HS-5 (cell line): Measurements from ENCODE around the gene EFNA5.

ENCODE experiments used
- DNase-seq: peaks from one replicate; pipeline ENCODE4 v3.0.0-alpha.2; 2012; ENCODE audit warnings: low read depth

The EFNA5 gene

DNA sequence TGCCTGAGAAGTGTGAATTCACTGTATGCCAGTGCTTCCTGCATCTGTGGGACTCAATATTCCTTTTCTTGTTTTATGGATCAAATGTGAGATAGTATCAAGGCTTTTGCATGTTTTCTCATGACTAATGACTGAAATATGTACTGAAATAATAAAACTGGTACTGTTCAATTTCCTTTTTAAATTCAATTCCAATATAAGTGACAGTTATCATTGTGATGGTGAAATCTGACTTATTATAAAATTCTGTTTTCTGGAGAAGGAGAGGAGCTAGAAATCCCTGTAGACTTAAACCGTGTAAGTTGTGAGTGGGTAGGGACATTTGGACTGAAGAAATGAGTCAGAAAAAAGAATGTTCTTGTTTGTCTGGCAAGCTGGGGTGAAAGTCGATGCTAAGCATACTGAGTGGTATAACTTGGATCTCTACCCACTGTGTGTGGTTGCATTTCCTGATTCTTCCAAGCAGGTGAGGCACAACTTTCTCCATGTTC lies 245.2 kb downstream of the EFNA5 start:
- DNase-seq = peak; percentile 75

- no peak for DNase-seq
Observed at GRCh38 chr5:107424491-107424890, 246.2 kb downstream of the EFNA5 start.

- DNase-seq = no peak
Observed at GRCh38 chr5:107422494-107422893, 248.2 kb downstream of the EFNA5 start.

DNA sequence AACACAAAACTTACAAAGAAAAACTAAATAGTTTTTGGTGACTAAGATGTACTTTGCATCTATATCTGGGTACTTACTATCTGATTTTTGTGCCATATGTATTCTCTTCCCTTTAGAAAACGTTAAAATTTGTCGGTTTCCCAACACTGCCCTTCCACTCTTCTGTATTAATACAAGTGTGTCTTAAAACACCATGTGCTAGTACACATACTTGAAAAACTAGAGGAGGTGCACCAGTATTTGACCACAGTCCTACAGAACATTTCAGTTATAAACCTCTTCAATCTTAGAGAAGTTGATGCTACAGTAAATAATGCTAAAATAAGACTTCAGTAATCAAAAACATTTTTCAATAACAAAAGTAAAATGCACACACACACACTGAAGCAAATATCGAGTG lies 251.2 kb downstream of the EFNA5 start:
- no peak for DNase-seq

GRCh38 chr5:107418902-107419301 lies 251.8 kb downstream of the EFNA5 start:
- no peak for DNase-seq

GRCh38 chr5:107418071-107418470 lies 252.7 kb downstream of the EFNA5 start:
- DNase-seq = no peak

DNA sequence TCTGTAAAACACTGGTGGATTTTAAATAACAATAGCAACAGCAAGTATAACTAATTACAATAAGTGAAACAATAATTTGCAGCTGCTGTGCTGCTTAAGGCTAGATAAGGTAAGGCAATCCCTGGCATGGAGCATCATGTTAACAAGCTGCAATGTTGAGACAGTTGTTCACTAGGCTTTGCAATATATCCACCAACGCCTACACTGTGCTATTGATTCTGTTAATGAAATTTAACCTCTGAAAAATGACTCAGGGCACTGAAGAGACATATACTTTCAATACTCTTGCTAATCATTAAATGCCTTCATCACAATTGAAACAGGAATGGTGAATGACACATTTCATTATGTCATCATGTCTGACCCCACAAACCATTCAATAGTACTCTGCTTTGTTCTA lies 255.0 kb downstream of the EFNA5 start:
- no peak for DNase-seq

GRCh38 chr5:107414802-107415201 lies 255.9 kb downstream of the EFNA5 start:
- no peak for DNase-seq

- no peak for DNase-seq
Observed at GRCh38 chr5:107413754-107414153, 257.0 kb downstream of the EFNA5 start.

DNA sequence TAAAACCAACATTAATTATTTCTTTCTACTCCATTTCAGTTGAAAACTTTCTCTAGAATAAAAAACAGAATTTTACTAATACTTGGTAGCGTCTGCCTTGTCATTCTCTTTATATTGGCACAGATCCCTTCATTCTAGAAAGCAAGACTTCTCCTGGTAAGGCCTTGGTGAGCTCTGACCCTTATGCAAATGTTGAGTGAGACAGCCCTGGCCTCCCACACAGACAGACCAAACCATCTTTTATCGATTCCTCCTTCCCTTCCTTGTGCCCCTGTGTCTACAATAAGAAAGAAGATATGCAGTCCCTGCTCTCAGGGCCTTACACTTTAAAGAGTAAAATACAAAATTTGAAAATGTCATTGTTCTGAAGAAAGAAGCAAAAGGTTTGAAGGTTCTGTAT lies 262.2 kb downstream of the EFNA5 start:
- no peak for DNase-seq

- DNase-seq = no peak
Observed at GRCh38 chr5:107407713-107408298, 262.9 kb downstream of the EFNA5 start.

DNA sequence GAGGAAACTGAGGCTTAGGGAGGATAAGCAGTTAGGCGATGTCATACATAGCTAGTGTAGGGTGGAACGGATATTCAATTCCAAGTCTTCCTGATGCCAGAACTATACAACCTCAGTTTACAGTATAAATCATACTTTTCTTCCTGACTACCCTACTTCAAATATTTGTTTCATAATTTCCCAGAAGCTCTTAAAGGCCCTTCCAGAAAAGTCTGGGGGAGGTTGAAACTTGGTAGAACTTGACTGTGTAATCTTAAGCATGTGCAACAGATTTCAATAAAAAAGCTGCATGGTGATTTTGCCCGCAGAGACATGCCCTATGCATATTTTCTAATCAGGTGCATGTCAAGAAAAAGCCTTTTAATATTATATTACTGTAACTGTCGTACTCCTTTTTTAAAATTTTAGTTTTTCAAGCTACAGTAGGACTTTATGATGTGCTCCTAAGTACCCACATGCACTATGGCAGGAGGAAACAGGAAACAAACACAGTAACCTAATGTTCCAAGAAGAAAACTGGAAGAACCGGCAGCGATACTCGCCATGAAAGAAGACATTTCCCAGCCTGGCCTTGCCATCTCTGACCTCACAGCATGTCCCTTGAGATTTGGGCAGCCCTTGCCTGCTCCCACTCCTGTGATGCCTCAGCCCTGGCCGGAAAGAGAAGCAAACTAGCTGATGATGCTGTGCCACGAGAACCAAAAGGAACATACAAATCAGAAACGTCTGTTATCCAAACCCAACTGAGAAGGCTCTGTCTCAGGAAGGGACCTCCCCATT lies 266.0 kb downstream of the EFNA5 start:
- no peak for DNase-seq

DNA sequence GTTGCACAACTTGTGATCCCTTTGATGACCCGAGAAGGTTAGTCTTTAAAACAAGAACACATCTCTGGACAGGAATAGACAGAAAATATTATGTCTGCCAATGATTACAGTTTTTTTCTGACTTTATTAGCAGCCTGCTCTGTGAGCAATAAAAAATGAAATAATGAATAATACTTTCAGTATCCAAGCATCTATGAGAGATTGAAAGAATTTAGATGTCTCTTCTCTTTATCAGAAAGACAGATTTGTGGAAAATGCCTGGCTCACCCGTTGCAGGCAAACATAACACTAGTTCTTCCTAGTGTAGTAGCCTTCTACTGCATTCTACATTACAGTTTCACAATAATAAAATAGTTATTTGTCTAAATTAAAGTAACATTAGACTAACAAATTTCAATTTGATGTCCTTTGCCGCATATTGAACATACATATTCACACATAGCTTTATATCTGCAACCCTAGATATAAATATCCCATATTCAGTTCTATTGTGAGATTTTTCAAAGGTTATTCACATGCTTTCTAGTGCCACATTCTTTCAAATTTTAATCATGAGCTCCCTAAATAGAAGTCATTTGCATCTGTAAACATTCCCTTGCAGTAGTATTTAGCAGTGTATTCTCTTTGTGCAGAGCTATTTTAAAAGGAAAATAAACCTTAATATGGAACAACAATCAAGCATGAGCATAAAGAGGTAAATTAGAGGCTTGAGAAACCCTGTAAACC lies 267.3 kb downstream of the EFNA5 start:
- DNase-seq = no peak

DNA sequence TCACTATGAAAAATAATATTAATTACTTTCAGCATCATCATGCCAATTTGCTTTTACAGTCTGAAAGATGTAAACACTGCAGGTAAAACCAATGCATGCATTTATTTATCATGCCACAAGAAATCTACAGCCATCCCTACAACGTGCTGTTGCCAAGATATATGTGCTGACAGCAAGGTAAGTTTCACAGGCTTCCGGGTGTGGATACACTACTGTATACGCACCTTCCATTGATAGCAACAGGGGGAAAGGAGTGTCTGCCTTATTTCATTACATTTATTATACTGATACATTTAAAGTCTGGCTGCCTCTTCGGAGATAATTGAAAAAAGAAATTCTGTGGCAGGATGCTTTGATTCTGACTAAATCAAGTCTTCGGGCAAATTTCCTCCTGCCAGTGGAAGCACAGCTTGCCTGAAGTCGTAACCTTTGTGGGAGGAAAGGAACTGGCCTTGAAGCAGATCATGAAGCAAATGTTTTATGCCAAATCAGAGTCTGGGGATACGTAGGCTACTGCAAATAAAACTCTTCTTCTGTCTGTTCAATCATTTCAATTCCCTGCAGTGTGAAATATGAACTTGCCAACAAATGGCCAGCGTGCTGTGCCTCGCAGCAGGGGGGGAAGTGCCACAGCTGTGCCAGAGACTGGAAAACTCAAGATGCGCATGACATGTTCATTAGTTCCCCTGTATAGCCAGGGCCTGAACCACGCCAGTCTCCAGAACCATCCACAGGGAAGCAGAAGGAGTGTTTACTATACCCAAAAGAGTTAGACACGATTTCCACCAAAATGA lies 268.1 kb downstream of the EFNA5 start:
- no peak for DNase-seq

- DNase-seq = no peak
Observed at GRCh38 chr5:107401470-107402122, 269.1 kb downstream of the EFNA5 start.

GRCh38 chr5:107400328-107400727 lies 270.4 kb downstream of the EFNA5 start:
- no peak for DNase-seq

DNA sequence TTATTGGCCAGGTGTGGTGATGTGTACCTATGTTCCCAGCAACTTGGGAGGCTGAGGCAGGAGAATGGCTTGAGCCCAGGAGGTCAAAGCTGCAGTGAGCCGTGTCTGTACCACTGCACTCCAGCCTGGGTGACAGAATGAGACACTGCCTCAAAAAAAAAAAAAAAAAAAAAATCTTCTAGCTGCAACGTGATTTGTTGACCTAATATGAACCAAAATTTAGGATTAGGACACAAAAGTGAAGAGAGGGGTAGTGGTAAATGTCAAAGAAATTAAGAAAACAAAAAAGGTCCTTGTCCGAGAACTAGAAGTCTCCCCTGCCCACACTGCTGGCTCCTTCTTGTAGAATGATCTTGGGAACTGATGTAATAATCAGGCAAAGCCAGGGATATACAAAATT lies 272.0 kb downstream of the EFNA5 start:
- DNase-seq = no peak

- DNase-seq = no peak
Observed at GRCh38 chr5:107396351-107396690, 274.4 kb downstream of the EFNA5 start.

GRCh38 chr5:107395632-107396350 lies 274.9 kb downstream of the EFNA5 start:
- DNase-seq = no peak

DNA sequence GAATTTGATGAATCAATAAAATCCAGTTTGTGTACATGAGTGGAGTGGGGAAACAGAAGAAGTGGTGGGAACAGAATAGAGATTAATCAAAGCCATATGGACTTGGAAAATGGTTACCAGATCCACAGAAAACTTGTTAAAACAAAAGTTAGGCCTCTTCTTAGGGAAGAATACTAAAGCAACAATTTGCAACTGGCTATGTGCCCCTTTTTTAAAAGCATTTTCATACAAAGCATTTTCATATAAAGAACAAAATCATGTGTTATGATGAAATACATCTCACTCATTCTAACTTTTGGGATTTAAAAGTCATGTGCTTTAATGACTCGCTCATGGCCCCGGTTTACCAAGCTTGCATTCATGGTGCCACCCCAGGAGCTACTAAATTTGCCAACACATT lies 276.9 kb downstream of the EFNA5 start:
- no peak for DNase-seq

GRCh38 chr5:107391787-107392186 lies 278.9 kb downstream of the EFNA5 start:
- no peak for DNase-seq
